GM12878 (cell line): ENCODE data around the gene CTXND1.

Source experiments
- ATF7 ChIP-seq: fragments of 450-650 bp; IDR thresholded peaks from 2 replicates; pipeline ENCODE4 v1.6.1; 2016; ENCODE audit warnings: low read depth, mild to moderate bottlenecking
- CEBPB ChIP-seq, 2 experiments: fragments of 150-350 bp in 1 of 2; IDR thresholded peaks; 2 replicates each; pipeline ENCODE4 v1.6.1; 2012 to 2014; ENCODE audit warnings: low read depth in 2 of 2, low read length in 2 of 2, borderline replicate concordance in 1 of 2, inconsistent platforms in 1 of 2
- CTCF ChIP-seq, 3 experiments: IDR thresholded peaks in 2 of 3; conservative IDR thresholded peaks in 1 of 3; 2 replicates each; pipeline ENCODE4 v1.5.1; 2011; ENCODE audit warnings: low read depth in 3 of 3, low read length in 3 of 3, mild to moderate bottlenecking in 3 of 3, control low read depth in 2 of 3, moderate library complexity in 2 of 3, inconsistent platforms in 1 of 3, mixed read lengths in 1 of 3; ENCODE audit not compliant: control insufficient read depth in 2 of 3, insufficient read depth in 1 of 3; ENCODE audit errors: extremely low read depth in 1 of 3
- EGR1 ChIP-seq, 2 experiments: IDR thresholded peaks; 1 replicate in 1 of 2; 2 replicates in 1 of 2; pipeline ENCODE4 v1.6.1; 2011 to 2012; ENCODE audit warnings: low read depth in 2 of 2, low read length in 2 of 2, borderline replicate concordance in 1 of 2, mild to moderate bottlenecking in 1 of 2, moderate library complexity in 1 of 2
- EZH2 ChIP-seq: IDR thresholded peaks from 2 replicates; pipeline ENCODE4 v1.6.1; 2012; ENCODE audit warnings: low read depth, mild to moderate bottlenecking, control low read depth, inconsistent platforms, low read length, borderline replicate concordance; ENCODE audit not compliant: control insufficient read depth
- FOXK2 ChIP-seq: fragments of 450-650 bp; IDR thresholded peaks from 2 replicates; pipeline ENCODE4 v1.6.1; 2017; ENCODE audit warnings: mild to moderate bottlenecking, moderate library complexity
- NFYB ChIP-seq: IDR thresholded peaks from 2 replicates; pipeline ENCODE4 v1.6.1; 2011; ENCODE audit warnings: low read depth, mild to moderate bottlenecking, low read length, improper control_type of control experiment, moderate library complexity; ENCODE audit not compliant: insufficient read depth
- NR2C2 ChIP-seq: IDR thresholded peaks from 2 replicates; pipeline ENCODE4 v1.6.1; 2011; ENCODE audit warnings: borderline replicate concordance, low read depth; ENCODE audit not compliant: control insufficient read depth, insufficient read length
- PBX3 ChIP-seq: IDR thresholded peaks from 2 replicates; pipeline ENCODE4 v1.6.1; 2011; ENCODE audit warnings: mild to moderate bottlenecking, low read depth, low read length, moderate library complexity; ENCODE audit not compliant: insufficient replicate concordance
- TARDBP ChIP-seq: IDR thresholded peaks from 2 replicates; pipeline ENCODE4 v1.6.1; 2016; ENCODE audit warnings: borderline replicate concordance
- ZBTB33 ChIP-seq: fragments of 450-650 bp; IDR thresholded peaks from 2 replicates; pipeline ENCODE4 v1.6.1; 2017; ENCODE audit warnings: mild to moderate bottlenecking
- ZNF592 ChIP-seq: fragments of 450-650 bp; IDR thresholded peaks from 2 replicates; pipeline ENCODE4 v1.6.1; 2017; ENCODE audit warnings: mild to moderate bottlenecking, moderate library complexity
- ZSCAN29 ChIP-seq: fragments of 450-650 bp; IDR thresholded peaks from 2 replicates; pipeline ENCODE4 v1.6.1; 2017; ENCODE audit warnings: mild to moderate bottlenecking, moderate library complexity

GRCh38 chr15:80151576-80151975 is 100.4 kb downstream of the CTXND1 start:
- TF ChIP-seq TARDBP (no peak), CEBPB (IDR thresholded peaks at IDR 0.05; ENCODE audit: borderline replicate concordance in 1 of 2, low read depth in 2 of 2, low read length in 2 of 2) (no peak), FOXK2 (no peak), CTCF (IDR thresholded peaks at IDR 0.05 in 2 of 3, conservative IDR thresholded peaks at IDR 0.05 in 1 of 3; ENCODE audit: control insufficient read depth in 2 of 3, extremely low read depth in 1 of 3, insufficient read depth in 1 of 3, low read depth in 3 of 3, low read length in 3 of 3) (no peak), PBX3 (no peak), EGR1 (IDR thresholded peaks at IDR 0.05; ENCODE audit: borderline replicate concordance in 1 of 2, low read depth in 2 of 2, low read length in 2 of 2) (no peak), NR2C2 (no peak), EZH2 (no peak), NFYB (no peak), ZBTB33 (no peak), ATF7 (no peak), ZSCAN29 (no peak), ZNF592 (no peak)
